Activated CD8-positive, alpha-beta memory T cell treated with anti-CD3 and anti-CD28 coated beads, Interleukin-2, amount 50 U/mL, for 24 hours (primary cell): ENCODE results near the gene CD1B.
"Not testable (repeated sequence)": the region's sequence is repeated elsewhere in the genome, so short reads cannot be mapped to it uniquely, and the experiment has no call there.

Experiments
- DNase-seq: peaks from one replicate; pipeline ENCODE4 v3.0.0-alpha.2; 2020; ENCODE audit errors: extremely low read depth

CD1B gene

GRCh38 chr1:158328426-158328825 lies 2.9 kb downstream of the CD1B start:
- DNase-seq = no peak

- no peak for DNase-seq
These were observed 3.9 kb downstream of the CD1B start for GRCh38 chr1:158327481-158327880.

GRCh38 chr1:158324395-158324794 lies 6.9 kb downstream of the CD1B start:
- no peak for DNase-seq

GRCh38 chr1:158323866-158324265 lies 7.5 kb downstream of the CD1B start:
- DNase-seq = no peak

GRCh38 chr1:158311066-158311465 lies 20.3 kb downstream of the CD1B start:
- no peak for DNase-seq

GRCh38 chr1:158310623-158311022 lies 20.7 kb downstream of the CD1B start:
- no peak for DNase-seq

- no peak for DNase-seq
These were observed 35.5 kb downstream of the CD1B start for GRCh38 chr1:158295791-158296190.

- no peak for DNase-seq
These were observed 40.9 kb downstream of the CD1B start for GRCh38 chr1:158290321-158290844.

- no peak for DNase-seq
These were observed 41.5 kb downstream of the CD1B start, which contains the start of gene CD1C for GRCh38 chr1:158289811-158290210. Gene CD1C, plus strand, starts transcription at chr1:158289923. Its CDS starts 142 bp downstream, at chr1:158290065.

GRCh38 chr1:158286941-158287346 lies 44.4 kb downstream of the CD1B start:
- DNase-seq = no peak

GRCh38 chr1:158286487-158286886 lies 44.8 kb downstream of the CD1B start:
- DNase-seq = no peak

GRCh38 chr1:158285756-158286241 lies 45.5 kb downstream of the CD1B start:
- DNase-seq = no peak

- no peak for DNase-seq
These were observed 47.4 kb downstream of the CD1B start for GRCh38 chr1:158283965-158284364.

- DNase-seq = not testable (repeated sequence)
These were observed 48.9 kb downstream of the CD1B start for GRCh38 chr1:158282421-158282820.
